NCI-H526 (cell line): ENCODE results near the gene AGBL4.

Experiments
- DNase-seq, 2 experiments: peaks; one replicate each; lab custom pipeline; 2025; lab: John Stamatoyannopoulos, UW

AGBL4 gene

DNA sequence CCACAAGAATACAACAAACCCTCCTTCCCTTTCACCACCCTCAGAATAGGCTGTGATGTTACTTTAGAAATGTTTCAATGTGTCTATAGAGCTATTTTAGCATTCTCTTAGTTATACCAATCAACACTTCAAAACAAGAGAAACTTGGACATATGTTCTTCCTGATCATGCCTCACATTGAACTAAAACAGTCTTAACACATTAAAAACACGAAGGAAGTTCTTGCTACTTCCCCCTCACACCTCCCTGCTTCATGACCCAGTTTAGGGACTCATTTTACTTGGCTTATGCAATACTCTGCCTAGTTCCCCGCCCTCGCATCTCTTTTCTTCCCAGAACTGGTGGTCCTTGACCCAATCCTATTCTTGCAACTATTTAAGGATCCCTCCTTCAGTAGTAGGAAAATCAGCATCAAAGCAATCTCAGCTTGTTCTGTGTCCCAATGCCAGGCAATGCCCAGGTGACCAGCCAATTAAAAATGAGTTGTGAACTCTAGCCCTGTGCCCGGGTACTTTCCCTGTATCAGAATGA, 838.2 kb downstream of the AGBL4 start:
- DNase-seq: no peak

GRCh38 chr1:49183489-49183888, 840.3 kb downstream of the AGBL4 start:
- DNase-seq: no peak

DNA sequence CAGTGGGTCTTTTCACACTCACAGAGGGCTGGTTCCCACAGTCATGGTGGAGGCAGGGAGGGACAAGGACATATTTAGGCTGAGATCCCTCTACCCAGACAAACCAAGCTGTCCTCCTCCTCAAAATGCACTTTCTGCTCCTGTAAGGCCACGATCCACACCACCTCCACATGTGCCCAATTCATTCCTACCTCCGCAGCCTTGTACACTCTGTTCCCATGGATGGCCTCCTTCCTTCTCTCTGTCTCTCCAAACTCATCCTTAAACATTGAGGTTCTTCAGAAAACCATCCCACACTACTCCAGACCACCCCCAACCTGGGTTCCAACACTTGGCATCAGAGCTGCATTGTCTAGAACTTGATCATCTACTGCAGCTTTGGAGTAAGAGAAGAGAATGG, 842.7 kb downstream of the AGBL4 start:
- no peak for DNase-seq

- no peak for DNase-seq
Measured at GRCh38 chr1:49171941-49172593, 851.7 kb downstream of the AGBL4 start.

DNA sequence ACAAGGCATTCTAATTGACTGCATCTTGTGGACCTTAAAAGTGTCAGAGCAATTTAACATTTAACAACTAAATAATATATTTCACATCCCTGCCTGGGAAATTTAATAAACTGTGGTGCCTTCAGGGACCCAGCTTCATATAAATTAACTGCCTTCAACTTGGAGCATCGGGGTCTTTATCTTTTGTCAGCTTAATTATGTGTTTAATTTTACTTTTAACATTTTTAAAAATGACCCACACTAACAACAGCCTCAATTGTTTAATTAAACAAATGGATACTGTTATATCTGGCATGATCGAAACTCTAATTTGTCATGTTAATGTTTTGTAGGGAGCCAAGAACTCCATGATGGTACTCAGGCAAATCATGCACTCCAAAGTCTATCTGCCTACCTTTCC, 857.7 kb downstream of the AGBL4 start:
- no peak for DNase-seq

- DNase-seq: no peak
Measured at GRCh38 chr1:49163031-49163430, 860.7 kb downstream of the AGBL4 start.

- no peak for DNase-seq
Measured at GRCh38 chr1:49160677-49161076, 863.1 kb downstream of the AGBL4 start.

GRCh38 chr1:49136738-49137251, 887.0 kb downstream of the AGBL4 start:
- no peak for DNase-seq

DNA sequence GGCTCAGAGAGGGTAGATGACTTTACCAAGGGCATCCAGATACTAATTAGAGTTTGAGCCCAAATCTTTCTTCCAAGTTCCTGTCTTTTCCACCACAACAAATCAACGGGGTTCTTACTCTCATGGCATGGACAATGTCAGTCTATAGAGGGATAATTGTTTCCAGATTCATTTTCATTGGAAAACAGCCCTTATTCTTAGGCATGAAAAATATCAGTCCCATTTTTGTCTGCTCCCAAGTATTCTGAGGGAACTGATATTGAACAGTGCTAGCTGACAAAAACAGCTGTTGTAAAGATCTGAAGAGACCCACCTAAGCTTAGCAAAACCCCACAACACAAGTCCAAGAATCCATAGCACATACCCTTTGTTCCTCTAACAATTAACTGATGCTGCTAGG, 898.0 kb downstream of the AGBL4 start:
- DNase-seq: no peak

- no peak for DNase-seq
Measured at GRCh38 chr1:49111931-49112330, 911.8 kb downstream of the AGBL4 start.

DNA sequence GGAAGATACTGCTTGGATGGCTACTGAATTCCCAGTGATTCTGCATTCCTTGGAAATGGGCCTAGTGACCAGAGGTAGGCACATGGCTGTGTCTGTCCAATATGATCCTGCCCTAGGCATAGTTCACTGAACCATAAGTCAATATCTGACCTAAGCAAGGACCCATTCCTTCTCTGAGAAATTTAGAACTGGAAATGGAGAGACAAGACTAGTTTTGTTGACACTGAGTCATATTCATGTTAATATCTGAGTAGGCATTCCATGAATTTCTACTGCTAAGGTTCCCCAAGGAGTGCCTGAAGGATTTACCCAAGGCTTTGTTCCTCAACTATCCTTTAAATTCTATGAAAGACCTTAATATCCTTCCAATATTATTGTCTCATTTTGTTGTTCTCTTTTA, 917.3 kb downstream of the AGBL4 start:
- DNase-seq: no peak

GRCh38 chr1:49104575-49104974, 919.2 kb downstream of the AGBL4 start:
- DNase-seq: peak; percentile 33 to 46

DNA sequence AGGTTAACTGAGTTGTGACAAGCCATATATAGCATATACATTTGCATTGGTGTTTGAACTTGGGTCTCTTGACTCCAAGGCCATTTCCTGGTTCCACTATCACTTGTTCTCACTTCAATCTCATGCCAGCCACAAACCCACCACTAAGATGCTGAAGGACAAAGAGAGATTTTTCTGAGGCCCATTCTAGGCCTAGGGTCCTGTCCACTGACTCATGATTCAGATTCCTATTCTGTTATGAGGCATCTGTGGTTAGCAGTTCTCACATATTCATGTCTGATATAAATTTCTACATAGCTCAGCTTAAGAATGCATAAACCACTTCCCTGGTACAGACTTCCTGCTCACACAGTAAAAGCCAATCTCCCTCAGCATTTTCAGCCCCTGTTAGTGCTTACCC, 921.0 kb downstream of the AGBL4 start:
- DNase-seq: no peak

DNA sequence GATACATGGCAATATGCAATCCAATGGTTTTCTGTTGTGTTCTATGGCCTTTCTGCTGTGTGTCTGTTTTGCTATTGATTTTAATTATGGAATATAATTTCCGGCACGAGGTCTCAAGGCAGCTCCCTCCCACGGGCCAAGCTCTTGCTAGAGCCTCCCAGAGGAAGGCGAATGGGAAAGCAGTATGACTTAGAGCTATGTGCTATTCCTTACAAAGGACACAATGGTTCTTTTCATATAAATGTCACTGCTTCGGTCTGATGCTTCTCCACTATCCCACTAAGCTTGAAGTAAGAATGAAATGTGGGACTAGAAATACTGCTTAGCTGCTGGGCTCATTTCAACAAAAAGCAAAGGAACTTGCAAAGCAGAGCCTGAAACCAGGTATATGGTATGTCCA, 924.9 kb downstream of the AGBL4 start:
- DNase-seq: no peak

DNA sequence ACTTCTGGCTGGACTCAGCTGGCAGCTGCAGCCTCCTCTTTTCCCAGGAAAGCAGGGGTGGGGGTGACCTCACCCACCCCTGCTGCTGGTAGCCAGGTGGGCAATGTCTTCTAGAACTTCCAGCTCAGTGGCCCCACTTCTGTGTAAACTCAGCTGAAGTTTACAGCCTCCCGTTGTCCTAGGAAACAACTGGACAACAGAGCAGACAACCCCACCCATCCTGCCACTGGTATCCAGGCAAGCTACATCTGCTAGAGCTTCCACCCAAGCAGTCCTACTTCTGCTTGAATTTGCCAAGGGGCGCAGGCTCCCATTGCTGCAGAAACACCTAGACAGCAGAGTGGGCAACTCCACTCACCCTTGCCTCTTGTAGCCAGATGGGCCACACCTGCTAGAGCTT, 937.4 kb downstream of the AGBL4 start:
- DNase-seq: no peak

DNA sequence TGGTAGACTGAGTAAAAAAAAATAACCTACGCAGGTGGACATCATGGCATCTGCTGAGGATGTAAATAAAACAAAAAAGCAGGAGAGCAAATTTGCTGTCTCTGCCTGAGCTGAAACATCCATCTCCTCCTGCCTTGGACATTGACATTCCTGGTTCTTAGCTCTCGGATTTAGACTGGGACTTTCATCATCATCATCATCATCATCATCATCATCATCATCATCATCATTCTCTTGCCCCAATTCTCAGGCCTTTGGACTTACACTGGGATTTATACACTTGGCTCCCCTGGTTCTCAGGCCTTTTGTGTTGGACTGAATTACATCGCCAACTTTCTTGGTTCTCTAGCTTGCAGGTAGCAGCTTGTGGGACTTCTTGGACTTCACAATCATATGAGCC, 938.7 kb downstream of the AGBL4 start:
- DNase-seq: no peak

GRCh38 chr1:49060766-49061165, 963.0 kb downstream of the AGBL4 start:
- DNase-seq: no peak

- DNase-seq: no peak
Measured at GRCh38 chr1:49059087-49059486, 964.7 kb downstream of the AGBL4 start.

DNA sequence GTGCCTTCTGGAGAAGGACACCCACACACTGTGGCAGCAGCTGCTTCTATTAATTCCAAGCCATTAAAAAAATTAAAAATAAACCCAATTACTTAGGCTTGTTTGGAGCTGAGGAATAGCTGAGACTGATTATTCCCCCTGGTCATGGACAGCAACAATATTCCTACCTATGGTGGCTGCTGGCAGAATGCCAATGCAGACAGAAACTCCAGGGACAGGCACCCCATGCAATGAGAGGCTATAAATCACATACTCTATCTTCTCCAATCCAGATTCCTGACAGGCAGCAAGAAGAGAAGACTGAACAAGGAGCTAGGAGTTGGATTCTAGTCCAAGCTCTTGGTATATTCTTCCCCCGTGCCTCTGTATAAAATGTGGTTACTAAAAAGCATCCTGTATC, 971.7 kb downstream of the AGBL4 start:
- DNase-seq: peak; percentile 10 to 28

- DNase-seq: no peak
Measured at GRCh38 chr1:49051647-49052046, 972.1 kb downstream of the AGBL4 start.

DNA sequence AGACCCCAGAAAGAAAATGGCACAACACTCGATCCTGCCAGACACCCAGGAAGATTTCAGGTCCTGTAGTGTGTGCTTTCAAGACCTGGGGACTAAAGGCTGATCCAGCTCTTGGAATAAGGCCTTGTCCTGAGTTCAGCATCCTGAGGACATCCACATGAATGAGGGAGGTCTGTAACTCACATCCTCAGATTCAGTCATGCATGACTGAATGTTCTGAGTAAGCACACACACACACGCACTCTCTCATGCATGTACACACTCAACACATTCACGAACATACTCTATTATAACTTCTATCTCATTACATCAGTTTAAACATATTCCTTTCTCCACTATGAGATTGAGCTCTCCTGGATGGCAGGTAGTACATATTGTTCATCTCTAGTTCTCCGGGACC, 973.7 kb downstream of the AGBL4 start:
- no peak for DNase-seq

DNA sequence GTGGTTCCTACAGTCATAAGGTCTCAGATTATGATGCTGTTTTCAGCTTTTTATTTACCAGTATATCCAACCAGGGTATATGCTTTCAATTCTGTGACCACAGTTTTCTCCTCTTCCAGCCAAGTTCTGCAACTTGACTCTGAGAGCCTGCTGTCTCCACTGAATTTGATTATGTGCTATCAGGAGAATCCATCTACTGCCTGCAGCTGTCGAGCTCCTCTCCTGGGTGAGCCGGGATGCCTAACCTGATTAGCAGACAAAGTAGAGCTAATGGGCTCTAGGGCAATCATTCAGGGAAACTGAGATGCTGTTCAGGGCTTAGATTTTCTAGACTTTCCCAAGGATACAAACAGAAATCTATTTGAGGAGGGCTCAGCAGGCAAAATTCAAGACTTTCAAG, 975.6 kb downstream of the AGBL4 start:
- peak; percentile 25 to 52 for DNase-seq

GRCh38 chr1:49046305-49046704, 977.4 kb downstream of the AGBL4 start:
- no peak for DNase-seq

DNA sequence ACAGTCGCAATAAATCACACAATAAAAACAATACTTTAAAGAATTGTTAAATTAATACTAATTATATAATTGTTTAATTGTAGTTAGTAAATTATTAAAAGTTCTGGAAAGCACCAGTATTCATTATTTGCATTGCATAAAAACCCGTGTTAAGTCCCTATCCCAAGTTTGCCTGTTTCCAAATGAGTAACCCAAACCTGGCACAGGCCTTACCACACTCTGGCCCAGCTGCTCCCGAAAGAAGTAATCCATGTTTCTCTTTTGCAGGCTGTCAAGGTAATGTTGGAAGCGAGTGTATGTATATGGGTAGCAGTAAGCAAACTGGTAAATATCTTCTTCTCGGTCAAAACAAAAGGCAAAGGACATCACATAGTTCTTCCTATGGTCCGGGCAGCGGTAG, 978.4 kb downstream of the AGBL4 start:
- no peak for DNase-seq
